Prostate gland (tissue), 2 donors: ENCODE measurements around the gene KRTAP9-7.

ENCODE experiments used
- POLR2A ChIP-seq: fragments of 450-650 bp; IDR thresholded peaks from one replicate; pipeline ENCODE4 v1.6.1; 2016; ENCODE audit warnings: antibody characterized with exemption, mild to moderate bottlenecking
- POLR2AphosphoS5 ChIP-seq: sonication (generic); formaldehyde crosslinking; IDR thresholded peaks from one replicate; pipeline ENCODE4 v1.6.1; 2017; ENCODE audit warnings: antibody characterized with exemption
- TF ChIP-seq, protein P1 (sequence below), 4 experiments: fragments of 200-600 bp in 2 of 4; fragments of 450-650 bp in 2 of 4; sonication (generic) in 2 of 4; IDR thresholded peaks; 1 replicate in 3 of 4; 2 replicates in 1 of 4; pipeline ENCODE4 v1.5.1; 2016 to 2019; ENCODE audit warnings: antibody characterized with exemption in 4 of 4, mild to moderate bottlenecking in 2 of 4, moderate library complexity in 2 of 4

GRCh38 chr17:41325611-41326010 is 50.1 kb downstream of the KRTAP9-7 start:
- TF ChIP-seq POLR2A (no peak), POLR2AphosphoS5 (no peak)
- TF ChIP-seq, protein P1, sequence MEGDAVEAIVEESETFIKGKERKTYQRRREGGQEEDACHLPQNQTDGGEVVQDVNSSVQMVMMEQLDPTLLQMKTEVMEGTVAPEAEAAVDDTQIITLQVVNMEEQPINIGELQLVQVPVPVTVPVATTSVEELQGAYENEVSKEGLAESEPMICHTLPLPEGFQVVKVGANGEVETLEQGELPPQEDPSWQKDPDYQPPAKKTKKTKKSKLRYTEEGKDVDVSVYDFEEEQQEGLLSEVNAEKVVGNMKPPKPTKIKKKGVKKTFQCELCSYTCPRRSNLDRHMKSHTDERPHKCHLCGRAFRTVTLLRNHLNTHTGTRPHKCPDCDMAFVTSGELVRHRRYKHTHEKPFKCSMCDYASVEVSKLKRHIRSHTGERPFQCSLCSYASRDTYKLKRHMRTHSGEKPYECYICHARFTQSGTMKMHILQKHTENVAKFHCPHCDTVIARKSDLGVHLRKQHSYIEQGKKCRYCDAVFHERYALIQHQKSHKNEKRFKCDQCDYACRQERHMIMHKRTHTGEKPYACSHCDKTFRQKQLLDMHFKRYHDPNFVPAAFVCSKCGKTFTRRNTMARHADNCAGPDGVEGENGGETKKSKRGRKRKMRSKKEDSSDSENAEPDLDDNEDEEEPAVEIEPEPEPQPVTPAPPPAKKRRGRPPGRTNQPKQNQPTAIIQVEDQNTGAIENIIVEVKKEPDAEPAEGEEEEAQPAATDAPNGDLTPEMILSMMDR (IDR thresholded peaks at IDR 0.05) = no peak
